KMS-11 (cell line): ENCODE data around the gene DDAH1.

ENCODE experiments used
- H2AFZ ChIP-seq: fragments of 200-600 bp; sonication (generic); 2 replicates; pipeline ENCODE4 v1.6.1; 2016; ENCODE audit warnings: antibody characterized with exemption, mixed run types, low read depth
- H3K27ac ChIP-seq: fragments of 200-600 bp; sonication (generic); 2 replicates; pipeline ENCODE4 v1.6.1; 2016; ENCODE audit warnings: mild to moderate bottlenecking, mixed run types
- H3K27me3 ChIP-seq: fragments of 200-600 bp; sonication (generic); 2 replicates; pipeline ENCODE4 v1.6.1; 2017; ENCODE audit warnings: mild to moderate bottlenecking, low read depth, mixed run types, moderate library complexity; ENCODE audit not compliant: insufficient read depth
- H3K36me3 ChIP-seq: fragments of 200-600 bp; sonication (generic); 2 replicates; pipeline ENCODE4 v1.6.1; 2017; ENCODE audit warnings: mild to moderate bottlenecking, mixed run types; ENCODE audit not compliant: insufficient read depth
- H3K4me1 ChIP-seq: fragments of 200-600 bp; sonication (generic); 2 replicates; pipeline ENCODE4 v1.6.1; 2016; ENCODE audit warnings: mild to moderate bottlenecking, low read depth, mixed run types; ENCODE audit not compliant: poor library complexity, severe bottlenecking
- H3K4me2 ChIP-seq: fragments of 200-600 bp; sonication (generic); 2 replicates; pipeline ENCODE4 v1.7.0; 2016; ENCODE audit warnings: mild to moderate bottlenecking, mixed run types
- H3K4me3 ChIP-seq: fragments of 200-600 bp; sonication (generic); IDR thresholded peaks from 2 replicates; pipeline ENCODE4 v1.6.1; 2017; ENCODE audit warnings: low read depth, low read length, mixed read lengths; ENCODE audit not compliant: insufficient read depth
- H3K79me2 ChIP-seq: fragments of 200-600 bp; sonication (generic); 2 replicates; pipeline ENCODE4 v1.6.1; 2016; ENCODE audit warnings: low read depth, mixed run types; ENCODE audit not compliant: insufficient read depth
- H3K9ac ChIP-seq: fragments of 200-600 bp; sonication (generic); 2 replicates; pipeline ENCODE4 v1.6.1; 2016; ENCODE audit warnings: mild to moderate bottlenecking, mixed run types
- H4K20me1 ChIP-seq: fragments of 200-600 bp; sonication (generic); 2 replicates; pipeline ENCODE4 v1.6.1; 2016; ENCODE audit warnings: mild to moderate bottlenecking, mixed run types; ENCODE audit not compliant: insufficient read depth
- CTCF ChIP-seq: fragments of 200-600 bp; sonication (generic); conservative IDR thresholded peaks from 2 replicates; pipeline ENCODE4 v1.6.1; 2017; ENCODE audit warnings: low read depth, mild to moderate bottlenecking, antibody characterized with exemption, low read length, moderate library complexity, mixed read lengths

The DDAH1 gene

GRCh38 chr1:85417876-85418275, 47.1 kb downstream of the DDAH1 start:
- Histone ChIP-seq H3K9ac (no peak overlapping the region), H3K27ac (no peak overlapping the region), H3K36me3 (no peaks in the 10 kb centered on the region), H3K4me1 (no peaks in the 10 kb centered on the region), H3K4me3 (no peak overlapping the region), H3K4me2 (no peak overlapping the region), H3K27me3 (no peaks in the 10 kb centered on the region), H4K20me1 (no peaks in the 10 kb centered on the region), H2AFZ (no peak overlapping the region), H3K79me2 (no peaks in the 10 kb centered on the region)
- TF ChIP-seq CTCF = no peak

GRCh38 chr1:85417017-85417416, 47.9 kb downstream of the DDAH1 start:
- TF ChIP-seq CTCF = no peak
- no peak overlapping the region for H3K27ac ChIP-seq
- H3K27me3 ChIP-seq = no peaks in the 10 kb centered on the region
- H3K79me2 ChIP-seq = no peaks in the 10 kb centered on the region
- H3K36me3 ChIP-seq = no peaks in the 10 kb centered on the region
- no peaks in the 10 kb centered on the region for H4K20me1 ChIP-seq
- H2AFZ ChIP-seq = no peak overlapping the region
- H3K9ac ChIP-seq = no peak overlapping the region
- H3K4me2 ChIP-seq = no peak overlapping the region
- no peak overlapping the region for H3K4me3 ChIP-seq
- H3K4me1 ChIP-seq = no peaks in the 10 kb centered on the region

- no peaks in the 10 kb centered on the region for H3K36me3 ChIP-seq
- H3K27ac ChIP-seq = no peak overlapping the region
- no peak overlapping the region for H3K9ac ChIP-seq
- no peak overlapping the region for H2AFZ ChIP-seq
- no peaks in the 10 kb centered on the region for H3K4me1 ChIP-seq
- no peaks in the 10 kb centered on the region for H3K27me3 ChIP-seq
- H3K4me3 ChIP-seq = no peak overlapping the region
- no peaks in the 10 kb centered on the region for H4K20me1 ChIP-seq
- no peak for TF ChIP-seq CTCF
- H3K79me2 ChIP-seq = no peaks in the 10 kb centered on the region
- H3K4me2 ChIP-seq = no peak overlapping the region
Measured at GRCh38 chr1:85413169-85413568, 51.8 kb downstream of the DDAH1 start.

GRCh38 chr1:85411567-85412305, 53.2 kb downstream of the DDAH1 start:
- no peak for TF ChIP-seq CTCF
- no peaks in the 10 kb centered on the region for H3K36me3 ChIP-seq
- H4K20me1 ChIP-seq = no peaks in the 10 kb centered on the region
- H3K4me2 ChIP-seq = no peak overlapping the region
- H3K27ac ChIP-seq = no peak overlapping the region
- no peak overlapping the region for H3K9ac ChIP-seq
- H3K79me2 ChIP-seq = no peaks in the 10 kb centered on the region
- no peak overlapping the region for H2AFZ ChIP-seq
- H3K4me1 ChIP-seq = no peaks in the 10 kb centered on the region
- H3K4me3 ChIP-seq = no peak overlapping the region
- no peaks in the 10 kb centered on the region for H3K27me3 ChIP-seq
